Activated CD4-positive, alpha-beta T cell treated with anti-CD3 and anti-CD28 coated beads, Interleukin-2, amount 50 U/mL, for 4 hours (primary cell): ENCODE measurements around the gene MYO1B.
"Not testable (repeated sequence)": the region's sequence is repeated elsewhere in the genome, so short reads cannot be mapped to it uniquely, and the experiment has no call there.

Experiments
- DNase-seq, 2 experiments: peaks; one replicate each; pipeline ENCODE4 v3.0.0-alpha.2; 2020

MYO1B gene

GRCh38 chr2:191415858-191416257 is 170.7 kb downstream of the MYO1B start:
- no peak for DNase-seq

GRCh38 chr2:191417746-191418145 is 172.5 kb downstream of the MYO1B start:
- DNase-seq = no peak

- no peak for DNase-seq
Measured at GRCh38 chr2:191421950-191422349, 176.7 kb downstream of the MYO1B start.

GRCh38 chr2:191427031-191427430 is 181.8 kb downstream of the MYO1B start:
- no peak for DNase-seq

- DNase-seq = no peak
Measured at GRCh38 chr2:191428141-191428540, 182.9 kb downstream of the MYO1B start.

GRCh38 chr2:191430476-191430875 is 185.3 kb downstream of the MYO1B start:
- no peak for DNase-seq

- no peak for DNase-seq
Measured at GRCh38 chr2:191432121-191432520, 186.9 kb downstream of the MYO1B start.

GRCh38 chr2:191434072-191434471 is 188.9 kb downstream of the MYO1B start:
- DNase-seq = no peak

- no peak for DNase-seq
Measured at GRCh38 chr2:191435141-191435540, 189.9 kb downstream of the MYO1B start.

- no peak for DNase-seq
Measured at GRCh38 chr2:191436368-191437055, 191.3 kb downstream of the MYO1B start.

- DNase-seq = no peak
Measured at GRCh38 chr2:191439481-191439880, 194.3 kb downstream of the MYO1B start.

GRCh38 chr2:191441496-191442214 is 196.5 kb downstream of the MYO1B start:
- no peak for DNase-seq

GRCh38 chr2:191443446-191443845 is 198.2 kb downstream of the MYO1B start:
- no peak for DNase-seq

- no peak for DNase-seq
Measured at GRCh38 chr2:191446910-191447309, 201.7 kb downstream of the MYO1B start.

- no peak for DNase-seq
Measured at GRCh38 chr2:191451116-191451515, 205.9 kb downstream of the MYO1B start.

GRCh38 chr2:191452065-191452464 is 206.9 kb downstream of the MYO1B start:
- no peak for DNase-seq

- DNase-seq = no peak
Measured at GRCh38 chr2:191453761-191454160, 208.6 kb downstream of the MYO1B start.

GRCh38 chr2:191456506-191456905 is 211.3 kb downstream of the MYO1B start:
- DNase-seq = not testable (repeated sequence)

- DNase-seq = no peak
Measured at GRCh38 chr2:191459158-191459557, 214.0 kb downstream of the MYO1B start.

- no peak for DNase-seq
Measured at GRCh38 chr2:191462370-191462769, 217.2 kb downstream of the MYO1B start.

GRCh38 chr2:191463790-191464189 is 218.6 kb downstream of the MYO1B start:
- DNase-seq = no peak

- no peak for DNase-seq
Measured at GRCh38 chr2:191465766-191466420, 220.7 kb downstream of the MYO1B start.

- DNase-seq = no peak
Measured at GRCh38 chr2:191467113-191467512, 221.9 kb downstream of the MYO1B start.

GRCh38 chr2:191470306-191470705 is 225.1 kb downstream of the MYO1B start:
- DNase-seq = no peak
